Renal pelvis (tissue), 12 donors: ENCODE measurements around the gene CDY1. TPM values are rescaled to one million over a fixed set of nuclear protein-coding genes. Genes with fewer than 3 reads are reported as not detected.
"Not testable (repeated sequence)": the region's sequence is repeated elsewhere in the genome, so short reads cannot be mapped to it uniquely, and the experiment has no call there.

Experiments
- DNase-seq: peaks from one replicate; pipeline ENCODE4 v3.0.0-alpha.2; 2013
- long read RNA-seq, 16 experiments: transcript quantifications; one replicate each; lab custom pipeline, GENCODE V29; 2026
- polyA plus RNA-seq, 3 donors: library from polyadenylated mRNA; unstranded; fragments of 120-200 nt; gene quantifications; one replicate each; pipeline ENCODE4 v1.2.1, GENCODE V29; 2013; ENCODE audit not compliant: insufficient read length in 3 of 3

Gene CDY1
- polyA plus RNA-seq: not detected
- long read RNA-seq, donor 1: 0 reads
- long read RNA-seq, donor 2: 0 reads
- long read RNA-seq, donor 3: 0 reads
- long read RNA-seq, donor 4: 0 reads
- long read RNA-seq, donor 5: 0 reads
- long read RNA-seq, donor 6: 0 reads
- long read RNA-seq, donor 7: 0 reads
- long read RNA-seq, donor 8: 0 reads
- long read RNA-seq, donor 9: 0 reads
- long read RNA-seq, donor 10: 0 reads
- long read RNA-seq, donor 11: 0 reads
- long read RNA-seq, donor 12: 0 reads
- long read RNA-seq, donor 13: 0 reads
- long read RNA-seq, donor 14: 0 reads
- long read RNA-seq, donor 15: 0 reads
- long read RNA-seq, donor 16: 0 reads

GRCh38 chrY:25621817-25622216, at the start of gene CDY1:
Gene CDY1, plus strand, starts transcription at chrY:25622117. Its CDS starts 326 bp downstream, at chrY:25622443.
- not testable (repeated sequence) for DNase-seq

- not testable (repeated sequence) for DNase-seq
Measured at GRCh38 chrY:25593336-25593735, 28.6 kb upstream of the CDY1 start.

- not testable (repeated sequence) for DNase-seq
Measured at GRCh38 chrY:25620209-25620608, 1.7 kb upstream of the CDY1 start.

- not testable (repeated sequence) for DNase-seq
Measured at GRCh38 chrY:25626524-25626923, 4.6 kb downstream of the CDY1 start.

GRCh38 chrY:25630383-25631112, 8.6 kb downstream of the CDY1 start:
- not testable (repeated sequence) for DNase-seq

GRCh38 chrY:25639852-25640251, 17.9 kb downstream of the CDY1 start:
- not testable (repeated sequence) for DNase-seq

GRCh38 chrY:25643024-25643915, 21.4 kb downstream of the CDY1 start:
- not testable (repeated sequence) for DNase-seq
